HepG2 (cell line): ENCODE results near the gene KXD1. TPM values are rescaled to one million over a fixed set of nuclear protein-coding genes. Genes with fewer than 3 reads are reported as not detected.

Experiments
- ATAC-seq: fragments of 200-7000 bp; cut with Tn5 transposase; 3 replicates; pipeline ENCODE4 v1.9.1; 2020; ENCODE audit warnings: mild to moderate bottlenecking, moderate library complexity
- BruUV-seq: library from RNA; stranded (reverse); fragments of 400-500 nt; replicated peaks from 2 replicates; lab custom pipeline; 2021; lab: Mats Ljungman, UMichigan
- CTCF ChIA-PET: fragments of 300-600 bp; formaldehyde crosslinking; extraction: SDS; loops from one replicate; lab custom pipeline; 2021; ENCODE audit warnings: low total read pairs, inconsistent platforms, low intra/inter-chr PET ratio; lab: Yijun Ruan, JAX
- POLR2A ChIA-PET: fragments of 350-600 bp; sonication (Branson Sonifier 250); formaldehyde crosslinking; loops from one replicate; lab custom pipeline; 2020; ENCODE audit warnings: antibody characterized with exemption, inconsistent platforms; lab: Yijun Ruan, JAX
- DNase-seq: peaks from one replicate; pipeline ENCODE4 v3.0.0-alpha.2; 2015; ENCODE audit warnings: low spot score
- FAIRE-seq: peaks from 3 replicates; lab custom pipeline; 2011; peaks lifted over from hg19 to GRCh38; lab: Jason Lieb, UNC
- H2AFZ ChIP-seq: one replicate; pipeline ENCODE4 v1.6.1; 2011; ENCODE audit warnings: low read length, inconsistent platforms
- H3K27ac ChIP-seq: fragments of 300-600 bp; 3 replicates; pipeline ENCODE4 v1.8.0; 2011; ENCODE audit warnings: mixed run types, mild to moderate bottlenecking, mixed read lengths, low read length, inconsistent platforms; ENCODE audit not compliant: insufficient read depth; ENCODE audit errors: extremely low read length
- H3K27me3 ChIP-seq, 2 experiments: fragments of 200-600 bp in 1 of 2; 2 replicates in 1 of 2; 3 replicates in 1 of 2; pipeline versions ENCODE4 v1.6.0 to v1.8.0; 2011; ENCODE audit warnings: low read length in 2 of 2, mild to moderate bottlenecking in 2 of 2, moderate library complexity in 2 of 2, inconsistent platforms in 1 of 2; ENCODE audit not compliant: insufficient read depth in 2 of 2, control insufficient read depth in 1 of 2
- H3K36me3 ChIP-seq, 2 experiments: fragments of 200-600 bp in 1 of 2; replicated peaks in 1 of 2; 2 replicates in 1 of 2; 3 replicates in 1 of 2; pipeline versions ENCODE4 v1.5.1 to v1.8.0; 2011; ENCODE audit warnings: low read length in 2 of 2, inconsistent platforms in 1 of 2; ENCODE audit not compliant: insufficient read depth in 2 of 2, control insufficient read depth in 1 of 2
- H3K4me1 ChIP-seq: 2 replicates; pipeline ENCODE4 v1.5.1; 2012; ENCODE audit warnings: low read length, inconsistent platforms; ENCODE audit not compliant: insufficient read depth
- H3K4me2 ChIP-seq: 2 replicates; pipeline ENCODE4 v1.6.0; 2011; ENCODE audit warnings: low read depth, low read length, inconsistent platforms
- H3K4me3 ChIP-seq, 3 experiments: fragments of 200-600 bp in 1 of 3; sonication (generic), shearing (Covaris generic) in 1 of 3; replicated peaks in 1 of 3; 2 replicates each; pipeline ENCODE4 v1.5.1; 2011 to 2016; ENCODE audit warnings: low read length in 3 of 3, inconsistent platforms in 2 of 3, low read depth in 2 of 3, mild to moderate bottlenecking in 2 of 3, control low read depth in 1 of 3, mixed read lengths in 1 of 3; ENCODE audit not compliant: insufficient read depth in 1 of 3
- H3K79me2 ChIP-seq: one replicate; pipeline ENCODE4 v1.6.1; 2011; ENCODE audit warnings: low read length, inconsistent platforms; ENCODE audit not compliant: insufficient read depth
- H3K9ac ChIP-seq: 2 replicates; pipeline ENCODE4 v1.6.0; 2011; ENCODE audit warnings: mild to moderate bottlenecking, low read depth, low read length, inconsistent platforms; ENCODE audit not compliant: insufficient read depth
- H3K9me3 ChIP-seq: 2 replicates; pipeline ENCODE4 v1.5.1; 2012; ENCODE audit warnings: mild to moderate bottlenecking, low read length
- H4K20me1 ChIP-seq: 2 replicates; pipeline ENCODE4 v1.6.0; 2011; ENCODE audit warnings: inconsistent platforms, mild to moderate bottlenecking, low read length, moderate library complexity; ENCODE audit not compliant: insufficient read depth
- AGO1 ChIP-seq: fragments of 200-400 bp; formaldehyde crosslinking; IDR thresholded peaks from 2 replicates; pipeline ENCODE4 v1.6.1; 2017; ENCODE audit warnings: mild to moderate bottlenecking, low read depth, low read length, moderate library complexity; ENCODE audit not compliant: poor library complexity, severe bottlenecking
- AGO2 ChIP-seq: fragments of 200-400 bp; formaldehyde crosslinking; optimal IDR thresholded peaks from 2 replicates; pipeline ENCODE3; 2017; ENCODE audit warnings: mild to moderate bottlenecking, low read depth, low read length, moderate library complexity
- KLF12 ChIP-seq: sonication (generic); formaldehyde crosslinking; IDR thresholded peaks from 2 replicates; pipeline ENCODE4 v1.4.0; 2020; ENCODE audit warnings: missing genetic modification reagents, borderline replicate concordance
- ZNF572 ChIP-seq: sonication (generic); formaldehyde crosslinking; IDR thresholded peaks from 2 replicates; pipeline ENCODE4 v1.5.1; 2020; ENCODE audit warnings: mild to moderate bottlenecking, missing genetic modification reagents
- WGBS: methylation state at CpG from one replicate; pipeline ENCODE4 v1.1.6; 2017; ENCODE audit warnings: low lambda C conversion rate; 5-methylcytosine and 5-hydroxymethylcytosine counted together
- in situ Hi-C: cut with HindIII; loops from 2 replicates; pipeline ENCODE4 v1.10.0; 2017; ENCODE audit warnings: low pct_unique_long_range_greater_than_20kb; ENCODE audit not compliant: extremely low pct_ligation_motif_present
- intact Hi-C: fragments of 100-400 bp; cut with micrococcal nuclease; formaldehyde crosslinking; loops from one replicate; pipeline ENCODE4 v1.10.0; 2022; ENCODE audit not compliant: unreplicated experiment
- polyA plus RNA-seq, 8 experiments: library from polyadenylated mRNA; depleted of rRNA in 3 of 8; stranded (reverse) in 7 of 8; unstranded in 1 of 8; fragments of >200 nt; fragmentation: Illumina TruSeq in 4 of 8; extraction: Trizol in 4 of 8; gene quantifications; 2 replicates each; pipeline versions ENCODE4 v1.2.1 to v1.2.3, GENCODE V29; 2011 to 2016; ENCODE audit warnings: low read depth in 4 of 8, missing spikeins in 1 of 8, mixed read lengths in 1 of 8; ENCODE audit not compliant: insufficient read depth in 1 of 8
- total RNA-seq, 5 experiments: library from RNA; depleted of rRNA; stranded (reverse); fragments of >200 nt; fragmentation: Illumina TruSeq; extraction: Trizol; gene quantifications; 2 replicates each; pipeline ENCODE4 v1.2.3, GENCODE V29; 2016; ENCODE audit warnings: low read depth in 1 of 5
- TF ChIP-seq, protein P1 (sequence below): sonication (generic); formaldehyde crosslinking; IDR thresholded peaks from 2 replicates; pipeline ENCODE4 v1.4.0; 2020; ENCODE audit warnings: missing genetic modification reagents

Gene KXD1
- total and polyA plus RNA-seq, 2 of the 13 experiments (the other 11 are each of a cell fraction or from before 2014, with no cell fraction given), result 44.6 to 143 TPM

DNA sequence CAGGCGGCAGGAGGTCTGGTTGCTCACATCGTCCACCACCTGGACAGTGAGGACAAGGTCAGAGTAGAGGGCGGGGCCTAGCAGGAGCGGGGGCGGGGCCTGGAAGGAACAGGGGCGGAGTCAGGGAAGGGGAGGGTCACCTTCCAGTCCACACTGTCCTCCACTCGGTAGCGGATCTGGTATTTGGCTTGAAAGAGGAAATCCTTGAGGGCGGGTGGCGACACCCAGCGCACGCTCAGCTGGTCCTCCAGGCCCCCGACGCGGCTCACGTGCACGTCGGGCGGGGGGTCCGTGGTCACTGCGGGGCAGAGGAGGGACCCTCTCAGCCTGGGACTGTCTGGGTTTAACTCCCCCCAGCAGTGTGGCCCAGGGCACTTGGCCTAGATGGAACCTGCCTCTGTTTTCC lies 39.1 kb downstream of the KXD1 start (continued):
- TF ChIP-seq AGO2, result peak; percentile 76
- peak; percentile 41 for TF ChIP-seq AGO1
- TF ChIP-seq, protein P1, sequence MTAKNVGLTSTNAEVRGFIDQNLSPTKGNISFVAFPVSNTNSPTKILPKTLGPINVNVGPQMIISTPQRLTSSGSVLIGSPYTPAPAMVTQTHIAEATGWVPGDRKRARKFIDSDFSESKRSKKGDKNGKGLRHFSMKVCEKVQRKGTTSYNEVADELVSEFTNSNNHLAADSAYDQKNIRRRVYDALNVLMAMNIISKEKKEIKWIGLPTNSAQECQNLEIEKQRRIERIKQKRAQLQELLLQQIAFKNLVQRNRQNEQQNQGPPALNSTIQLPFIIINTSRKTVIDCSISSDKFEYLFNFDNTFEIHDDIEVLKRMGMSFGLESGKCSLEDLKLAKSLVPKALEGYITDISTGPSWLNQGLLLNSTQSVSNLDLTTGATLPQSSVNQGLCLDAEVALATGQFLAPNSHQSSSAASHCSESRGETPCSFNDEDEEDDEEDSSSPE (CRISPR knock-in tag), result no peak
- TF ChIP-seq ZNF572 (CRISPR knock-in tag), result no peak
- no peak for TF ChIP-seq KLF12 (CRISPR knock-in tag)

DNA sequence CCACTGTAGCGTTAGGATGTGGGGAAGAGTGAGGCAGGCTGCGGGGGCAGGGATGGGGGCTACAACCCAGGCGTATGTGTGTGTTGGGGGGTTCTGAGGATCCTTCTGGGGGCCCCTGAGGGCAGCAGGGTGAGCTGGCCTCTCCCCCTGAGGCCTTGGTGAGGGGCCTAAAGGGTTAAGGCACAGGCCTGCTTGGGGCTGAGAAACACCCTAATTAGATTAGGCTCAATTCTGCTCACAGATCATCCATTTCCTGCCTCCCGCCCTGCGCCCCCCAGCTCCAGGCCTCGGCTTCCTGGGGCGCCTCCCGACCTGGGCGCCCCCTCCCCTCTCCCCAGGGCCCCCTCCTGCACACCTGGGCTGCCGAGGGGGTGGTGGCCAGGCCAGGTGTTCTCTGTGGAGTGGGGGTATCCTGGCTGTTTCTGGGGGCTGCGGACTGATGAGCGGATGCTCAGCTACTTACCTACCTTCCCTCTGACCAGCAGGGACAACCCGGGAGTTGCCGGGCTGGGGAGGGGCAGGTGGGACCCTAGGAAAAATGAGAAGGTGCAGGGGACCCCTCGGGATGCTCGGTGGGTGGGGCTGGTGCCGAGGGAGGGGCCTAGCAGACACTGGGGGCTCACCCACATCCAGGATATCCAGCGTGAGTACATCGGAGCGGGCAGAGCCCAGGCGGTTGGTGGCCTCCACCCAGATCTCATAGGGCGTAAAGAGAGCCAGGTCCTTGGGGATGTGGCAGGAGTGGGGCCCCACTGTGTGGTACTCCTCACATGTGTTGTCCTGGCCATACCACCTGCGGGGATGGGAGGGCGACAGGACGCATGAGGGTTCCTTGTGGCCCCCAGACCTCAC lies 40.4 kb downstream of the KXD1 start:
- ATAC-seq (no peak), DNase-seq (no peak), FAIRE-seq (no peak)
- in situ Hi-C loops, result no loop called here
- ChIA-PET POLR2A (no interaction called here), CTCF (no interaction called here)
- Histone ChIP-seq H3K27me3 (no peaks in the 10 kb centered on the region), H3K36me3 (peaks cover 20 to 55% of the 10 kb centered on the region in 2 experiments; a peak in 4 of 5 replicates), H2AFZ (no peak overlapping the region), H3K4me3 (no peak overlapping the region), H4K20me1 (peaks cover 9% of the 10 kb centered on the region), H3K4me2 (no peak overlapping the region), H3K9me3 (no peaks in the 10 kb centered on the region), H3K9ac (no peak overlapping the region), H3K79me2 (peaks cover 11% of the 10 kb centered on the region), H3K4me1 (peaks cover 5% of the 10 kb centered on the region), H3K27ac (no peak overlapping the region)
- intact Hi-C loops, result no loop called here
- 96% methylated on average over 19 of the region's 25 CpGs for WGBS
- no TSS peak for BruUV-seq
- peak; percentile 53 for TF ChIP-seq AGO2
- TF ChIP-seq, protein P1 (CRISPR knock-in tag), result no peak
